MG63 (cell line): ENCODE results near the gene CLCA4. TPM values are rescaled to one million over a fixed set of nuclear protein-coding genes. Genes with fewer than 3 reads are reported as not detected.
"Not testable (repeated sequence)": the region's sequence is repeated elsewhere in the genome, so short reads cannot be mapped to it uniquely, and the experiment has no call there.

Experiments used
- DNase-seq: peaks from one replicate; pipeline ENCODE4 v3.0.0-alpha.2; 2020
- H3K27me3 ChIP-seq: fragments of 250-450 bp; sonication (Bioruptor Pico); 2 replicates; pipeline ENCODE4 v1.5.1; 2020; ENCODE audit warnings: mild to moderate bottlenecking, moderate library complexity
- H3K36me3 ChIP-seq: fragments of 250-450 bp; sonication (Bioruptor Pico); 2 replicates; pipeline ENCODE4 v1.5.1; 2020; ENCODE audit warnings: mild to moderate bottlenecking, moderate library complexity
- H3K4me3 ChIP-seq: fragments of 250-450 bp; sonication (Bioruptor Pico); 2 replicates; pipeline ENCODE4 v1.5.1; 2020; ENCODE audit warnings: mild to moderate bottlenecking, moderate library complexity
- H3K9me3 ChIP-seq: fragments of 250-450 bp; sonication (Bioruptor Pico); 2 replicates; pipeline ENCODE4 v1.5.1; 2020; ENCODE audit warnings: mild to moderate bottlenecking, moderate library complexity
- total RNA-seq: library from RNA; depleted of rRNA; stranded (reverse); fragments of >200 nt; shearing (Covaris generic); gene quantifications from 2 replicates; pipeline ENCODE4 v1.2.3, GENCODE V29; 2014; ENCODE audit warnings: low replicate concordance; rRNA removed

The CLCA4 gene, protein sequence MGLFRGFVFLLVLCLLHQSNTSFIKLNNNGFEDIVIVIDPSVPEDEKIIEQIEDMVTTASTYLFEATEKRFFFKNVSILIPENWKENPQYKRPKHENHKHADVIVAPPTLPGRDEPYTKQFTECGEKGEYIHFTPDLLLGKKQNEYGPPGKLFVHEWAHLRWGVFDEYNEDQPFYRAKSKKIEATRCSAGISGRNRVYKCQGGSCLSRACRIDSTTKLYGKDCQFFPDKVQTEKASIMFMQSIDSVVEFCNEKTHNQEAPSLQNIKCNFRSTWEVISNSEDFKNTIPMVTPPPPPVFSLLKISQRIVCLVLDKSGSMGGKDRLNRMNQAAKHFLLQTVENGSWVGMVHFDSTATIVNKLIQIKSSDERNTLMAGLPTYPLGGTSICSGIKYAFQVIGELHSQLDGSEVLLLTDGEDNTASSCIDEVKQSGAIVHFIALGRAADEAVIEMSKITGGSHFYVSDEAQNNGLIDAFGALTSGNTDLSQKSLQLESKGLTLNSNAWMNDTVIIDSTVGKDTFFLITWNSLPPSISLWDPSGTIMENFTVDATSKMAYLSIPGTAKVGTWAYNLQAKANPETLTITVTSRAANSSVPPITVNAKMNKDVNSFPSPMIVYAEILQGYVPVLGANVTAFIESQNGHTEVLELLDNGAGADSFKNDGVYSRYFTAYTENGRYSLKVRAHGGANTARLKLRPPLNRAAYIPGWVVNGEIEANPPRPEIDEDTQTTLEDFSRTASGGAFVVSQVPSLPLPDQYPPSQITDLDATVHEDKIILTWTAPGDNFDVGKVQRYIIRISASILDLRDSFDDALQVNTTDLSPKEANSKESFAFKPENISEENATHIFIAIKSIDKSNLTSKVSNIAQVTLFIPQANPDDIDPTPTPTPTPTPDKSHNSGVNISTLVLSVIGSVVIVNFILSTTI
- total RNA-seq = not detected in 2 replicates

DNA sequence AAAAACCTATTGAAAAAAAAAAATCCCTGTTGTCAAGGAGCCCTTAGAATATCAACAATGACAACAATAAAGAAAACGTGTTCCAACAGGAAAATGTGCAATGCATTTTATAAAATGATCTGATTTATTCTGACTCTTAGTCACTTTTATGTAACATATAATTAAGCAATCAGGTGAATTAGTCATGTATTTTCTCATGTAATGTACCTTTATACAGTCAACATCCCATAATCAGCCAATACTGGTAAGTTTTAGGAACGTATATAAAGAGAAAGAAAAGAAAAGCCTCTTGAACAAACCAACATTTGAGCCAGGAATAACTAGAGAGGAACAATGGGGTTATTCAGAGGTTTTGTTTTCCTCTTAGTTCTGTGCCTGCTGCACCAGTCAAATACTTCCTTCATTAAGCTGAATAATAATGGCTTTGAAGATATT is at the start of gene CLCA4:
Gene CLCA4, plus strand, starts transcription at position 292 of the 435 bp plus-strand sequence. Its CDS starts 42 bp downstream, at position 334.
- no peak for DNase-seq
- Histone ChIP-seq H3K27me3 (no peaks in the 10 kb centered on the region), H3K4me3 (no peak within 1 kb of the TSS), H3K36me3 (no peaks in the 10 kb centered on the region), H3K9me3 (no peaks in the 10 kb centered on the region)

DNA sequence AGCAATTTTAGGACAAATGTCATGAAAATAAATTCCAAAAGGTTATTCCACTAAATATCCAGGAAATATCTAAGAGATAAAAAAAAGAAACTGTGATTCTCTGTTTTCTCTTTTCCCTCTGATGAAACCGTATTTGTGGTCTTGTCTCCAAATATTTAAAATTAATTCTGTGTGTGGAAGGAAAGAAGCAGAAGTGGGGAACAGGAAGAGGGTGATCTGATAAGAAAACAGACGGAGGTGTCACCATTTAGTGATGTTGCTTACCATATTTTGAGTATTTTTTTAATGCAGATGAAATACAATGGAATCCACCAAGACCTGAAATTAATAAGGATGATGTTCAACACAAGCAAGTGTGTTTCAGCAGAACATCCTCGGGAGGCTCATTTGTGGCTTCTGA is 48.6 kb upstream of the CLCA4 start:
- H3K27me3 ChIP-seq = no peaks in the 10 kb centered on the region
- DNase-seq = no peak
- H3K9me3 ChIP-seq = no peaks in the 10 kb centered on the region
- no peak overlapping the region for H3K4me3 ChIP-seq
- H3K36me3 ChIP-seq = no peaks in the 10 kb centered on the region

DNA sequence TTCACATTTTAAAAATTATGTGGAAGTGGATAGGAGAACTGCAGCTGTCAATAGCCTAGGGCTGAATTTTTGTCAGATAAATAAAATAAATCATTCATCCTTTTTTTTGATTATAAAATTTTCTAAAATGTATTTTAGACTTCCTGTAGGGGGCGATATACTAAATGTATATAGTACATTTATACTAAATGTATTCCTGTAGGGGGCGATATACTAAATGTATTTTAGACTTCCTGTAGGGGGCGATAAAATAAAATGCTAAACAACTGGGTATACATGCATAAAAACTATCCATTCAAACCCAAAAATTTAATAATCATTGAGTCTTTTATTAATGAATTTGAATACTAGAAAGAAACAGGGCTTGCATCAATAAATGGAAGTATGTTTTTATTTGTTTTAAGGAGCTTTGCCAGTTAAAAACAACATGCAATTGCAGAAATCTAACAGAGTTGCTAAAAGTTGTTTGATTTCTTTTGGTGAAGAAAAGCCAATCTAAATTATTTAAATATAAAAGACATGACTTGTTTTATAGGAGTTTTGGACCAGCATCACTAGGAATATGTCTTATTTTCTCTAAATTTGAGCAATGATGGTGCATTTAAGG is 46.8 kb upstream of the CLCA4 start:
- Histone ChIP-seq H3K36me3 (no peaks in the 10 kb centered on the region), H3K4me3 (no peak overlapping the region), H3K9me3 (no peaks in the 10 kb centered on the region), H3K27me3 (no peaks in the 10 kb centered on the region)
- DNase-seq = no peak

DNA sequence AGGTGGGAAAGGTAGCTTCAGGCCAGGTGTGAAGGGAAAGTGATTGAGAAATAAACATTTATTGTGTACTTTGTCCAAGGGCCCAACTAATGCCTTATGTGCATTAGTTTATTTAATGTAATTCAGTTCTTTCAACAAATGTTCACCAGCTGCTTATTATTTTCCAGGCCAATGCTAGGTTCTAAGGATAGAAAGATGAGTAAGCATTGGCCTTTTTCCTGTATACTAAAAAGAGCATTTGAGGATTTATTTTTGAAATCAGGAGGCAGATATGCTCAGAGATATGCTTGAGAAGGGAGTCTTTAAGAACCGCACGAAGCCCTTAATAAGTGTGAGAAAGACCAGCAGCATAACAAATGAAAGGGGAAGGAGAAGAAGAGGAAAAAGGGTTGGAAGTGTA is 46.2 kb upstream of the CLCA4 start:
- H3K4me3 ChIP-seq = no peak overlapping the region
- H3K9me3 ChIP-seq = no peaks in the 10 kb centered on the region
- no peaks in the 10 kb centered on the region for H3K27me3 ChIP-seq
- no peaks in the 10 kb centered on the region for H3K36me3 ChIP-seq
- no peak for DNase-seq

DNA sequence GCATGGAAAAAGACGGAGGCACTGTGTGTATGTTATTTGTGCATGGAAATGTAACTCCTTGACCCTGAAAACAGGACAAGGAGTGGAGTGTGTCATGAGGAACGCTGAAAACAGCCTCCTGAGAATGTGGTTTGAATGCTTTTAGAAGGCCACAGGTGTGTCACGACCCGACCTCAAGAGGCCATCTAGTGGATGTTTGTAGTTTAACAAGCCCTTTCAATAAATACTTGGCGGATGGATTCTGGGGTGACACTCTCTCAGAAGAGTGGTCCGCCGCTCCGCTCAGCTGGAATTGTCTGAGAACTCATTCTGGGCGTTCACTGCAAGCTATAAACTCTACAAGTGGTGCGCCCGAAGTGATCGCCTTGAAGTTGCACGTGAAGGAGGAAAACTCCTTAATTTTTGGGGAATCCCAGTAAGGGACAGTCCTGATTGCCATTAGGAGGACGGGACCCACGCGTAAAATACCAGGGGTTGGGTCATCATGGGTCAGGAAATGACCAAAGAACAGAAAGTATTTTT is 44.7 kb upstream of the CLCA4 start:
- not testable (repeated sequence) for H3K27me3 ChIP-seq, H3K9me3 ChIP-seq, DNase-seq, H3K36me3 ChIP-seq, H3K4me3 ChIP-seq

DNA sequence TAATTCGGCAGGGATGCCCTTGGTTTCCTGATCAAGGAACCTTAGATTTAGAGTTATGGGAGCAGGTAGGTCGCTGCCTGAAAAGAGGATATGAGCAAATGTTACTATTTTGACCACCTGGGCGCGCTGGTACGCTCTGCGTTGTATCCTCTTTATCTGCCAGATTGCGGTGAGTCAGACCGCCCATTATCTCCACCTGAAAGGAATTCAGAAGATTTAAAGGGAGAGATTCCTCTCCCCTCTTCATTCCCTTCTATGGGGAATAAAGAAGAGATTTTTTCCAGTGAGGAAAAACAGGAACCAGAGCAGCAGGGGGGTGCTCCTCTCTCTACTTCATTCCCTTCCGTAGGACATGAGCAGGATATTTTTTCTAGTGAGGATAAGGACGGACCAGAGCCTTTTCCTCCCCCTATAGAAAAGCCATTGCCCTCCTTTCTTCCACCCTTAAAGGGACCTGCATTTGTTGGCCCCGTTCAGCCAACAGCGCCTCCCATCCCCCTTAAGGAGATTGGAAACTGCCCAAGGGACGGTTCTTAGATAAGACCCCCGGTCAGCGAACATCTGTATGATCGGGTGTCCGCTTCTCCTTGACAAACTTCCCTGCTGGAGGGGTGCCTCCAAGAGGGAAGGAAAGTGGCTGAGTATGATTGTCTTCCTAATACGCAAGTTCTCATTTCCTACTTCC is 44.0 kb upstream of the CLCA4 start:
- Histone ChIP-seq H3K27me3 (no peaks in the 10 kb centered on the region), H3K4me3 (no peak overlapping the region), H3K36me3 (no peaks in the 10 kb centered on the region), H3K9me3 (no peaks in the 10 kb centered on the region)
- no peak for DNase-seq

DNA sequence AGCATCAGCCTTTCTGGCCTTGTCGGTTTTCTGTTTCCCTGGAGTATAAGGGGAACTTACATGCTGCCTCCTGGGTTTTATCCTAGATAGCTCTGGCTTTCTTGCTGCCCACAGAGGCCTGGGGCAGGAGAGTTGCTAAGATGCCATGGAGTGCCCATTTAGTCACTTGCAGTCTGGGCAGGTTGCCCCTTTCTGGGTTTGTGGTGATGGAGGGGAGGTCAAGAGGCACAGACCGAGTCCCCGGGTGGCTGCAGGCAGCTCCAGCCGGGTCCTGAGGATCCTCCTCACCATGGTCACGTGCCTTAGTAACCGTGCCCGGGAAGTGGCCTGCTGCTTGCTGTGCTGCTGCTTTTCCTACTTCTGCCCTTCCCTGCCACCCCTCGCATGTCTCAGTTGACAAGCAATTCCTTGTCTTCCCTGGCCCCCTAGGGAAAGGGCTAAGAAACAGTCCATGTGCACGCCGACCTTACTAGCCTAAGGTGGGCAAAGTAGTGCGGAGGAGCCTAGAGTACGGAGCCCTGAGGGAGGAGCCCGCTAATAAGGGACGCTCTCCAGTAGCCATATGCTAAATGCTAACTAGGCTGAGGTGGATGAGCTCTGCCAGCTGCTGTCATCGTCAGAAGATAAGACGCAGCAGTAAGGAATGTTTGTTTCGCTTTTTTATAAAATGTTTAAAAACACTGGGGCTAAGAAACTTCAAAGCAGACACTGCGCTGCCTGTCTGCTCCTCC is 43.3 kb upstream of the CLCA4 start:
- peak; percentile 9 for DNase-seq
- Histone ChIP-seq H3K27me3 (no peaks in the 10 kb centered on the region), H3K9me3 (no peaks in the 10 kb centered on the region), H3K36me3 (no peaks in the 10 kb centered on the region), H3K4me3 (no peak overlapping the region)

DNA sequence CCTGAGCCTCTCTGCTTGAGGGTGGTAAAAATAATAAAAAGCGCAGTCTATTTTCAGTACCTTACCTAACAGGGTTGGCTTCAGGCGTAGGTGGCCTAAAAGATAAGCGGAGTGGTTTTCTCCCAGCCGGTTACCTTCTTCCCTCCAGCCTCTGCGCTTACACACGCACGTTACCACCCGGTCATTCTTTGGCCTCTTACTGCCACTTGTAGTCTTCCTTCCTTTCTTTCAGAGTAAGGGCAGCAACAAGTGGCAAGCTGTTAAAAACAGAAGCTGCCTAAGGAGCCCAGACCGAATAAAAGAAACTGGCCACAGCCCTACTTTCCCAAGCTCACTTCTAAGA is 42.8 kb upstream of the CLCA4 start:
- Histone ChIP-seq H3K9me3 (no peaks in the 10 kb centered on the region), H3K4me3 (no peak overlapping the region), H3K36me3 (no peaks in the 10 kb centered on the region), H3K27me3 (no peaks in the 10 kb centered on the region)
- DNase-seq = no peak

DNA sequence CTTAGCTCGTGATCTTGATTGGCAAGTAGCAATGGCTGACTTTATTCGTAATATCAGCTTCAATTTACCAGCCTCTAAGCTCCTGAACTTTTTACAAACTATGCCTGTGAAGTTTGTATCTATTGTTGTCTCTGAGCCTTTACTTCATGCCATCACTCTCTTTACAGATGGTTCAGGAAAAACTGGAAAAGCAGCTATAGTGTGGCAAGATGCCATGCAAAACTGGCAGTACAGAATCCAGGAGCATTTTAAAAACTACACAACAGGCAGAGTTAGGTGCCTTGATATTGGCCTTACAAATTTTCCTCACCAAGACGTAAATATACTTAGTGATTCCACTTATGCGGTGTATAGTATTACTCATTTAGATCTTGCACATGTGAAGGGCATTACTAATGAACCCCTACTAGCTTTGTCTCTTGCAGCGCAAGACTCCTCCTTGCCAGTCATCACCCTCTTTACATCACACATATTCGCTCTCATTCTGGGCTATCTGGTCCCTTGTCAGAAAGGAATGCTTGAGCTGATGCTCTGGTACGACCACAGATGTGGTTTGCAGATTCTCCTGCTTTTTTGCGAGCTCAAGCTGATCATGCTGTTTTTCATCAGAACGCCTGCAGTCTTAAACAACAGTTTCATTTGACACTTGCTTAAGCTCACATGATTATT is 41.8 kb upstream of the CLCA4 start:
- H3K36me3 ChIP-seq = no peaks in the 10 kb centered on the region
- H3K27me3 ChIP-seq = no peaks in the 10 kb centered on the region
- no peaks in the 10 kb centered on the region for H3K9me3 ChIP-seq
- no peak overlapping the region for H3K4me3 ChIP-seq
- no peak for DNase-seq

DNA sequence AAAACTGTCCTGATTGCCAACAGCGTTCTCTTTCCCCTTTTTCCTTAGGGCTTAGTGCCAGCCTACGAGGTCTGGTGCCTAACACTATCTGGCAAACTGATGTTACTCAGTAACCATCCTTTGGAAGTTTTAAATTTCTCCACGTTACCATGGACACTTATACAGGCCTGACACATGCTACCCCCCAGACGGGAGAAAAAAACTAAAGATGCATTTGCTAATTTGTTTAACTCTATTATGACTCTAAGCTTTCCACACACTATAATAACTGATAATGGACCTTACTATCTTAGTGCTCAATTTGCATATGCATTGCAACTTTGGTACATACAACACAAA is 41.3 kb upstream of the CLCA4 start:
- Histone ChIP-seq H3K9me3 (no peaks in the 10 kb centered on the region), H3K36me3 (no peaks in the 10 kb centered on the region), H3K27me3 (no peaks in the 10 kb centered on the region), H3K4me3 (no peak overlapping the region)
- DNase-seq = no peak

DNA sequence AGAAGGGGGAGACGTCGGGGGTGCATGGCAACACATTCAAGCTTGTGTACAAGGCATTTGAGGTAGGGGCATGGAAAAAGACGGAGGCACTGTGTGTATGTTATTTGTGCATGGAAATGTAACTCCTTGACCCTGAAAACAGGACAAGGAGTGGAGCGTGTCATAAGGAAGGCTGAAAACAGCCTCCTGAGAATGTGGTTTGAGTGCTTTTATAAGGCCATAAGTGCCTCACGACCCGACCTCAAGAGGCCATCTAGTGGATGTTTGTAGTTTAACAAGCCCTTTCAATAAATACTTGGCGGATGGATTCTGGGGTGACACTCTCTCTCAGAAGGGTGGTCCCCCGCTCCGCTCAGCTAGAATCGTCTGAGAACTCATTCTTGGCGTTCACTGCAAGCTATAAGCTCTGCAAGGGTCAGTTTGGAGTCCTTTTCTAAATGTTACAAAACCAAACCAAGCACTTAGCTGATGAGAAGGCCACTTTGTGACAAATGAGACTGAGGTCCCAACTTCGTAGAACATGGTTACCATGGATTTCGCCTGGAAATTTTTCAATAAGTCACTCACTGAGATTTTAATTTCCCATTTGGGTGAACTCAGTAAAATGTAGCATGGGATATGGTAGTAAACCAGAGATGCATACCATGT is 38.8 kb upstream of the CLCA4 start:
- Histone ChIP-seq H3K36me3 (no peaks in the 10 kb centered on the region), H3K4me3 (no peak overlapping the region), H3K27me3 (no peaks in the 10 kb centered on the region), H3K9me3 (no peaks in the 10 kb centered on the region)
- no peak for DNase-seq

DNA sequence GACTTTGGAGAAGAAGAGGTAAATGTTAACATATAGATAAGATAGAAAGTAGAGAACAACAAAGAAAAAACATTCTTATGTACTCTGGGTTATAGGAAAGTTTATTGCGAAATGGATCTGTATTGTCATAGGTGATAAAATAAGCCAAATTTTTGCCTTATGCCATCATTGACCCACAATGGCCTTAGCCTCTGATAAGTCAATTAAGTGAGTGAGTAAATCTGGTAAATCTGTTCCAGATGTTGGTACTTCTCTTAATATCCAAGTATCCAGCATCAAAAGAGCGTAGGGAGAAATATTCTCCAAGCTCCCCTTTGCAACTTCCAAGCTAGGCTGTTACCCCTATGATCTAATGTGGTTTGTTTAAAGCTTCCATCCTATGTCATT is 38.3 kb upstream of the CLCA4 start:
- Histone ChIP-seq H3K9me3 (no peaks in the 10 kb centered on the region), H3K36me3 (no peaks in the 10 kb centered on the region), H3K4me3 (no peak overlapping the region), H3K27me3 (no peaks in the 10 kb centered on the region)
- no peak for DNase-seq

DNA sequence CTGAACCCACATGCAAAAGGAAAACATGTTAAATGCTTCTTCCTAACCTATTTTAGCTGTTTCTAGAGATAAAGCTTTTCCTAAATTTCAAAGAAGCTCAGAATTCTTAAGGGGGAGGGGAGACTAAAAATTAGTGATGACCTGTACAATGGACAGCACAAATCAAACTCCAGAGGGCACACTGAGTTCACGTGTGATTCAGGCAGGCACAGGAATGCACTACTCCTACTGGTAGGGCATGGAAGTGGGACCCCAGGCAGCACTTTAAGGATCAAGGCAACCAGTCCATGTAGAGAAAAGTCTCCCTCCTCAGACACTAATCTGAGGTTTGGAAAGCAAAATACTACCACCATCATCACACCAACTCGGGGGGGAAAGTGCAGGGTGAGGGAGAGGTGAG is 31.3 kb upstream of the CLCA4 start:
- no peaks in the 10 kb centered on the region for H3K36me3 ChIP-seq
- peak; percentile 38 for DNase-seq
- no peak overlapping the region for H3K4me3 ChIP-seq
- no peaks in the 10 kb centered on the region for H3K9me3 ChIP-seq
- H3K27me3 ChIP-seq = no peaks in the 10 kb centered on the region

DNA sequence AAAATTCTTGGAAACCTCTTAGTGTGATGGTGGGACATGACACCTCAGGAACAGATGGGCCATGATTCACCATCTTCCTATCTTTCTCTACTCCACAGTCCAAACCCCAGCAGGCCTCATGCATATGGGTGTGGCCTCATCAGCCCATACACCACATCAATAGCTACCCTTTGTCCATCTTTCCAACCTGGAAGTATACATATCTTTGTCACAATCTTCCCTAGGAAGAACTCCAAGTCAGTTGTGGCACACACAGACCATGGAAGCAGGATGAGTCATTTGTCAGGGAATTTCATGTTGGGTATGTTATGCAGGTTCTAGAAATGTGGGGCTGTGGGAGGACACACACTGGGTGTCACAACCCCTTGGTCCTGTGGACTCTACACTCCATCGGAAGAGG is 30.5 kb upstream of the CLCA4 start:
- DNase-seq = no peak
- no peak overlapping the region for H3K4me3 ChIP-seq

DNA sequence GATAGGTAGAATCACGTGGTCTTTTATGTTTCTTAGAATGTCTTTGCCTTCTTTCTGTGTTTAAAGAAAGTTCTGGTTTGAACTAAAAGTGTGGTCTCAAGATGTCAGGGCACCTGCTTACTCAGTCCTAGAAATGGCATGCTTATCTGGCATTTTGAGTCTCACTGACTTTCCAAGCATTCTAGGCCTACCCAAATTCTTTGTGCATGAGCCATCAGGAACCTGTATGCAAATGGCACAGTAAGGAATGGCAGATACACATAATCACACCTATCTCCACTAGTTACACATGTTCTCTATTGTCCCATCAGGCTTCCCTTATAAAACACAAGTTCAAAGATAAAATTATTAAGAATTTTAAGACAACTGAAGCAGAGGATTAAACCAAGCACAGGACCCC is 29.5 kb upstream of the CLCA4 start:
- Histone ChIP-seq H3K36me3 (no peaks in the 10 kb centered on the region), H3K9me3 (no peaks in the 10 kb centered on the region), H3K4me3 (no peak overlapping the region), H3K27me3 (no peaks in the 10 kb centered on the region)
- DNase-seq = no peak

More for the DNA sequence above, 30.5 kb upstream of the CLCA4 start:
- H3K27me3 ChIP-seq = no peaks in the 10 kb centered on the region
- no peaks in the 10 kb centered on the region for H3K9me3 ChIP-seq
- no peaks in the 10 kb centered on the region for H3K36me3 ChIP-seq
